ENCODE measurements around the gene KIF3A.

GRCh38 chr5:132749506-132749905 lies 12.2 kb upstream of the KIF3A start:
- TF ChIP-seq POLR2A (IDR thresholded peaks at IDR 0.05; ENCODE audit: low read length) (no peak), GATA1 (IDR thresholded peaks at IDR 0.05; ENCODE audit: low read depth, low read length) (no peak)

All from erythroblast (primary cell).